GM21447 (cell line): ENCODE results near the gene RIN3.

Source experiments
- ATAC-seq: cut with Tn5 transposase; IDR thresholded peaks from one replicate; pipeline ENCODE4 v1.9.1; 2021; ENCODE audit not compliant: unreplicated experiment

The RIN3 gene

DNA sequence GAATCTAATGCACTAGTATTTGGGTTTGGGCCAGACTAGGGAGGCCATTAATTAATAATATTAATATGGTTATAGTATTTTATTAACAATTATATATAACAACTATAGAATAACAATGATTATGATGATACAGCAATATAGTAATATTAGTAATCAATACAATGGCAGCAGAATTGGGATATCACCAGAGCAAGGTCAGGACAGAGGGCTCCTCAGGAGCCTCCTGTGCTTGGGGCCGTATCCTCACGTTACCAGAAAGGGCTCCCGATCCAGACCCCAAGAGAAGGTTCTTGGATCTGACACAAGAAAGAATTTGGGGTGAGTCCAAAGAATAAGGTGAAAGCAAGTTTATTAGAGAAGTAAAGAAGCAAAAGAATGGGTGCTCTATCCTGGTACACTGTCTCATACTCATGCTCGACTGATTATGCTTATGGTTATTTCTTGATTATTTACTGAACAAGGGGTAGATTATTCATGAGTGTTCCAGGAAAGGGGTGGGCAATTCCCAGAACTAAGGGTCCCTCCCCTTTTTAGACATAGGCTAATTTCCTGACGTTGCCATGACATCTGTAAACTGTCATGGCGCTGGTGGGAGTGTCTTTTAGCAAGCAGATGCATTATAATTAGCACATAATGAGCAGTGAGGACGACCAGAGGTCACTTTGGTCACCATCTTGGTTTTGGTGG is 61.6 kb downstream of the RIN3 start:
- ATAC-seq, result no peak

DNA sequence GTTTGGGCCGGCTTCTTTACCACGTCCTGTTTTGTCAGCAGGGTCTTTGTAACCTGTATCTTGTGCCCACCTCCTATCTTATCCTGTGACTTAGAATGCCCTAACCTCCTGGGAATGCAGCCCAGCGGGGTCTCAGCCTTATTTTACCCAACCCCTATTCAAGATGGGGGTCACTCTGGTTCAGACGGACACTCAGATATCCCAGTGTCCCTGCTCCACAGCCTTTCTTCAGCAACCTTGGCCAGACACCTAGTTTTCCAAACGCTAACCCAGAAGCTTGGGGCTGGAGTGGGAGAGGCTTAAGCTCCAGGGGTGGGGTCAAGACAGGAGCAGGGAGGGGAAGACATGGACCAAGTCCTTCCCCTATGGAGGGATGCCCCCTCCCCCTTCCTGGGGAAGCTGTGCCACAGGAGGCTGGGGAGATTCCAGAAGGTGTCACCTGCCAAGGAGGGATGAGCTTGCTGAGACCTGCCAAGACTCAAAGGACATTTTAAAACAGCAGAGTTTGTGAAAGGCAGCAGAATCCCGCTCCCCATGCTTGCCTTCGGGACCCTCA is 62.2 kb downstream of the RIN3 start:
- ATAC-seq, result no peak

DNA sequence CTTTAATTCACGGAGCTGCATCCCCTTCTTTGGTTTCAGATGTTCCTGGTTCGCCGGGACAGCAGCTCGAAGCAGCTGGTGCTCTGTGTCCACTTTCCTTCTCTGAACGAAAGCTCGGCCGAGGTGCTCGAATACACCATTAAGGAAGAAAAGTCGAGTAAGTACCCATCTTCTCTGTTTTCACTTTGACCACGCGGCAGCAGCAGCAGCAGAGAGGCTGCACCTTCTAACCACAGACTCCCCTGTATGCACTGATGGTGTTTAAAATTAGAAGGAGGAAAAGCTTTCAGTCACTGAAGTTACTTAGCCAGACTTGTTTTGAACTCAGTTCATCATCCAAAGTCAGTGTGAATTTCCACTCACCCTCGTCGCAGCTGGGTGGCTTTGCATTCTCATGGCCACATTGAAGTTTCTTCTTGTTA is 63.8 kb downstream of the RIN3 start:
- peak; percentile 81 for ATAC-seq

DNA sequence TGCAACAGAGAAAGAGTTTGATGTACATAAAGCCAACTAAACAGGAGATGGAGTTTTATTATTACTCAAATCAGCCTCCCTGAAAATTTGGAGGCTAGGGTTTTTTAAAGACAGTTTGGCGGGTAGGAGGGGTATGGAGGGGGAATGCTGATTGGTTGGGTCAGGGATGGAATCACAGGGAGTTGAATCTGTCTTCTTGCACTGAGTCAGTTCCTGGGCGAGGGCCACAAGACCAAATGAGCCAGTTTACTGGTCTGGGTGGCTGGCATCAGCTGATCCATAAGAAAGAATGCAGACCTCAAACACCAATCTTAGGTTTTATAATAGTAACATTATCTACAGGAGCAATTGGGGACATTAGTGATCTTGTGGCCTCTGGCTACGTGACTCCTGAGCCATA is 64.9 kb downstream of the RIN3 start:
- no peak for ATAC-seq

DNA sequence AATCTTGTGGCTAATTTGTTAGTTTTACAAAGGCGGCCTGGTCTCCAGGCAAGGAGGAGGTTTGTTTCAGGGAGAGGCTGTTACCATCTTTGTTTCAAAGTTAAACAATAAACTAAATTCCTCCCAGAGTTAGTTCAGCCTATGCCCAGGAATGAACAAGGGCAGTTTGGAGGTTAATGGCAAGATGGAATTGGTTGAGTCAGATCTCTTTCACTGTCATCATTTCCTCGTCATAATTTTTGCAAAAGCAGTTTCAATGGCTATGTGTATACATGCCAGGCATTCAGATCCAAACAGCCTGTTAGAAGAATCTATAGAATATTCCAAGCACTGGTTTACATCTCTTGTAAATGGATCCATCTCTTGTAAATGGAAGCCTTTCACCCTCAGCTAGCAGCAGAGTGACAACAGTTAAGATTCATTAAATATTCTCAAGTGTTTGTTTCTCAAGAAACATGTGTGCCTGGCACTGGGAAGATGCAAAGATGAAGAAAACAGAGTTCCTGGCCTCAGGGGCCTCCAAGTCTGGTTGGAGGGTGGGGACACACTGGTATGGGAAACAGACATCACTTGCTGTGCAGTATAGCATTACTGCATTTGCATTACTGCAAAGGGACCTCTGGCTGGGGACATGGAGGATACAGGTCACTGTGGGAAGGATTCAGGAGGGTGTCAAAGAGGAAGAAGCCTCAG is 65.8 kb downstream of the RIN3 start:
- no peak for ATAC-seq

DNA sequence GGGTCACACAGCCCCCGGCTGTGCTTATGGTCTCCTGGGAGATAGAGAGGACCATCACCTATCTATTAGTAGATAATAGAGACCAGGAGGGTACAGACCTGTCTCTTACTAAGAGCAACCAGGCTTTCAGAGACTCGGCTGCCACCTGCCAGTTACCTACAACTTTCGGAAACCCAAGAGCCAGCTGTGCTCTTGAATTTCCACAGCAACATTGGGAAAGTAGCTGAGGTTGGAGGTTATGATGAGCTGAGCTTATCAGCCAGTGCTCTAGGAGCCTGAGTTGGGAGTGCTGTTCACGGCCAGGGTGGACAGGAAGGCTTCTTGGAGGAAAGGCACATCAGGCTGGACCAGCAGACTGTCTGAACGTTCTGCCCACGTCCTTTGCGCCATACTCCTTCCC is 67.6 kb downstream of the RIN3 start:
- ATAC-seq, result no peak

DNA sequence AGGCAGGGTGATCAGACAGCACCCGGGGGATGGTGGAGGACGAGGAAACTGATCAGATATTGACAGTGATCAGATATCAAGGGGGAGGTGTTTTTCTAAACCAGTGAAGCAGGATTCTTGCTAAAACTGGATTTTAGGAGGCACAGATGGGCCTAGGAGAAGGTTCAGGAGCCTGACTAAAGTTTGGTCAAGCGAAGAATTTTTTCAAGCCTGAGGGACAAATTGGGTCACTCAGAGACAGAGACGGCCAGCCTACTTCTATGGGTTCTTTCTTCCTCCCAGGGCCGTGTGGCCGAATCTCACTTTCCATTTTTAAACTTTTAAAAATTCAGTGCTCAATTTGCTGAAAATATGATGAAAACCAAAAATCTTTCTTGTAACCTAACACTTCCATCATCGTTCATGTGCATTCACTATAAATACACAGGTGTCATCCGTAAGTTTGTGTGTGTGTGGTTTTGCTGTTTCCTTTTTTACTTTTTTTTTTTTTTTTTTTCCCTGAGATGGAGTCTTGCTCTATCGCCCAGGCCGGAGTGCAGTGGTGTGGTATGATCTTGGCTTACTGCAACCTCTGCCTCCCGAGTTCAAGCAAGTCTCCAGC is 68.5 kb downstream of the RIN3 start:
- ATAC-seq, result no peak

DNA sequence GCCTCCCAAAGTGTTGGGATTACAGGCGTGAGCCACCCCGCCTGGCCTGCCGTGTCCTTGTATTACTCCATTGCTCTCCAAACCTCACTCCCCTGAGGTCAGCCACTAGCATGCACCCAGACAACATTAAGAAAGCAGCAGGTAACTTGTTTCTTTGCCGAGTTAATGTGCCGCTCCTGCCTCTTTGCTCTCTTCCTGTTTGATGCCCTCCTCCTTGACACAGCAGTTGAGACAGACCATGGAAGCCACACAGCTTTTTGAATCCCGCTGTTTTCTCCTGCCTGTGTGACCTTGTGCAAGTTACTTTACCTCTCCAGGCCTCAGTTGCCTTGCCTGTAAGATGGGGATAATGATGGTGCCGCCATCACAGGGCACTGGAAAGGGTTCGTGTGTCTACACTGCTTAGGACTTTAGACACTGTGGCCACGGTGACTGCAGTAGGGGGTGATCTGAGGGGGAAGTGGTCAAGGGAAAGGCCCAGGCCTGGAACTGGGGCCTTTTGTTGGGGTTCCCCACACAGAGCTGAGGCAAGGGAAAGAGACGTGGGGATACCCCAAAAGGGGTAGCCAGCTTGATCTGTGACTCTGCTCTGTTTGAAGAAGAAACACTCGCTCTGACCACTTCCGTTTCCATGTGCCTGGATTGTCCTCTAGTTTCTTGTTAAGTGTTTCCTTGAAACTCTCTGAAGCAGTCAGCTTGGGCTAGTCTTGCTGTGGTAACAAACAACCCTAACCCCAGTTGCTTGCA is 69.3 kb downstream of the RIN3 start:
- ATAC-seq, result peak; percentile 51

DNA sequence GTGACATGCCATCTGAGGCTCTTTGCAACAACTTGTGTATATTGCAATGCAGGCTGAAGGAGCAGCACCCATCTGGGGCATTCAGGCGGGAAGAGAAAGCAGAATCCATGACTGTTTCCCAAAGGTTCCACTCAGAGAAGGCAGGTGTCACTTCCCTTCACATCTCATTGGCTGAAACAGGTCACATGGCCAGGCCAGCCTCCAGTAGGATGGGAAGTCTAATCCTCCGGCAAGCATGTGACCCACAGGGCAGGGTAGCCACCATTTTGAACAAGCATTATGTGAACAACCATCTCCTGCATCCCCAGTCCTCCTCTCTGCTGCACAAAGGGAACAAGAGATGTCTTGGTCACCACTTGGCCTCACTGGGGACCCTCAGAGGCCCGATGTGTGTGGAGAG is 70.6 kb downstream of the RIN3 start:
- ATAC-seq, result no peak

DNA sequence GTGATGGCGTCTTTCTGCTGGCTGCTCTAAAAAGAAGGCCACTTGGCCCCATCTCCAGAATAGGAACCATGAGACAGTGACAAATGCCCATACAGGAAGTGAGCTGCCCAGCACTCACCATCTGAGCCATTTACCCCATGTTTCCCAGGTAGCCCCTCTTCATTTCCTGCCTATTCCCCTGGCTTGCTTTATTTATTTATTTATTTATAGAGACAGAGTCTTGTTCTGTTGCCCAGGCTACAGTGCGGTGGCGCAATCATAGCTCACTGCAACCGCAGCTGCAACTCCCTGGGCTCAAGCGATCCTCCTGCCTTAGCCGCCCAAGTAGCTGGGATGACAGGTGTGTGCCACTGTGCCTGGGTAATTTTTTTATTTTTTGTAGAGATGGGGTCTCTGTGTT is 71.2 kb downstream of the RIN3 start:
- no peak for ATAC-seq

DNA sequence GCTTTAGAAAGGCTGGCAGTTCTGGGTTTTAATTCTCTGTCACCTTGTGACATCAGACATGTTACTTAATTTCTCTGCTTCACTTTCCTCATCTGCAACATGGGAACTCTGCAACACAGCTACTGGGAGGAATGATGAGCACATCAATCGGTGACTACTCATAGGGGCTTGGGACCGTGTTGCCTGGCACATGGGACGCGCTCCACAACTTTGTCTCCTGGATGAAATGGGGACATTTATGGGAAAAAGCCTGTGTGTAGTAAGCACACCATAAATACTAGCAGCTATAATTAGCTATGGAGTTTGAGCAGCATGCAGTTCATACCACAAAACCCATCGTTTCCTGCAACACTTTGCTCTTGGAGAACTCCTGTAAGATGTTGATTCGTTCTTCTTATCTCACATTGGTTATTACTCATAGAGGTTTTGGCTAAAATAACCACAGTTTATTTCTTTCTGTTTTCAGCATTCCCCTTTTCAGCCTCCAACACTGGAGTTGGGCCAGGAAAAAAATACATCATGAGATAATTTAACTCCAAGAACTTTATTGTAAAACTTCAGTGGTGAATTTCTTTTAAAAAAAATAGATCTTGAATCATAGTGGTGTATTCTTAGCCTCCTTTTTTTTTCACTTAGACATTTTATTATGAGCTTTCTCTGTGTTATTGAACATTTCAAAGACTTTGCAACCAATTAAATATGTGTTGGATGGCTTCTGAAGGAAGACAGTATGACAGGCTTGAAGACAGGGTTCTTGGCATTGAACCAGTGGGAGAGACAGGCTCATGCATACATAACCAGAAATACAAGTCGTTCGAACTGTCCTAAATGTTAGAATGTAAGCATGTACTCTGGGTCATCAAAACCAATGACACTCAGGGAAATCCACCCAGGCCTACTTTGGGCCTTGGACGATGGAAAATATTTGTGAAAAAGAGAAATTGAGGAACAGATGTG is 72.7 kb downstream of the RIN3 start:
- ATAC-seq, result peak; percentile 36

DNA sequence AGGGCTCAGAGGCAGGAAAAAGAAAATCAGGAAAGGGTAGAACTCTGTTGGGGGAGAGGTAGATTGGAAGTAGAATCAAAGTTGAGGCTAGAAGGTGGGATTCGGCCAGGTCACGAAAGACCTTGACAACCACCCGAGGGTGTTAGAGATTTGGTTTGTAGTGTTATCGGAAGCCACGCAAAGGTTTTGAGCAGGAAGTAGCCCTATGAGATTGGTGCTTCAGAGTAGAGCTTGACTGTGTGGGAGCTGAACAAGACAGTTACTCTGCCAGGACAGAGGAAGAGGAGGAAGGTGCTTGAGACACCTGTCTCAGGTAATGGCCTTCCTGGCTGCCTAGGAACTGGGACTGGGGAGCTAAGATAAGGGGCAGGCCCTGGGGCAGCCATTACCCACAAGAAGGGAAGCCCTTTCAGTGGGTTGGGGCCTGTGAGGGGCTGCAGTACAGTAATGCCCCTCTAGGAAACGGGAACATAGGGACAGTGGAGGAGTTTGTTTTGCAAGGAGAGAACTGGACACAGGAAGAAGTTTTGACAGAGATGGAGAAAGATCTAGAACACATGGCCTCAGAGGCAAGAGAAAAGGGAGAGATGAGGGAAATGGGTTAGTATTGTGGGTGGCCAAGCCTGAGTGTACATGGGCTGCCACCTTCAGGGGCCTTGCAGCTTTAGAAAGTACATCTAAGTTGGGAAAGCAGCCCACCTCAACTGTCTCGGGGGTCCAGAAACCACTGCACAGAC is 73.5 kb downstream of the RIN3 start:
- no peak for ATAC-seq

DNA sequence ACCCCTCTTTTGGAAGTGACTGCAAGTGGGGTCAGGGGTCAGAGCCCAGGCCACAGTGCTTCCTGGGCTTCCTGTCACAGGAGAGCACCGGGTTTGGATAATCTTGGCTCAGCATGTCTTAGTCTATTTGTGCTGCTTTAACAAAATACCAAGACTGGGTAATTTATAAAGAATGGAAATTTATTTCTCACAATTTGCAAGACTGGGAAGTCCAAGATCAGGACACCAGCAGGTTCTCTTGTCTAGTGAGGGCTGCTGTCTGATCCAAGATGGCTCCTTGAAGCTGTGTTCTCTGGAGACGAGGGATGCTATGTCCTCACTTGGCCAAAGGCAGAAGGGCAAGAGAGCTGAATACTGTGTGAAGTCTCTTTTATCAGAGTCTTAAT is 74.1 kb downstream of the RIN3 start:
- ATAC-seq, result no peak

DNA sequence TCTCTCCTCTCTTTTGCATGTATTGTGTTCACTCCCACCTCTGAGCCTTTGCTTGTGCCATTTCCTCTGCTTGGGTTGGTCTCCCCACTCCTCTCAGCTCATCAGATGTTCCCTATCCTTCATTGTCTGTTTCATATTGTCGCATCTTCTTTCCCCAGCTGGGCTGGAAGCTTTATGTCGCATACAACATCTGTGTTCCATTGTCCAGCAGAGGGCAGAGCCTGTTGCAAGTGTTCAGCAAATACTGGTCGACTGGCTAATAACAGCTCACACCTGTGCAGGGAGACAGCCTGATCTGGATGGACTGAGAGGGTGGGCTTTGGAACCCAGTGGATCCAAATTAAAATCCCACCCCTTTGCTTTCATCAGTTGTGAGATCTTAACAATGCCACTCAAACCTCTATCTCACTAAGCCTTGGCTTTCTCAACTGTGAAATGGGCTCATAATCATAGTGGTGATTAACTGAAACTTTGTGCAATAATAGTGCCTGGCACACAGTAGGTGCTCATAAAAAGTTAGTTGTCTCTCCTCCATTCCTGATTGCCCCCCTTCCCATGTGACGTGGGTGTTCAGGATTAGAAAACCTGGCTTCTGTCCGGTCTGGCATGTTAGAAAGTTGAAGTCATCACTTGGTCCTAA is 75.8 kb downstream of the RIN3 start:
- no peak for ATAC-seq

DNA sequence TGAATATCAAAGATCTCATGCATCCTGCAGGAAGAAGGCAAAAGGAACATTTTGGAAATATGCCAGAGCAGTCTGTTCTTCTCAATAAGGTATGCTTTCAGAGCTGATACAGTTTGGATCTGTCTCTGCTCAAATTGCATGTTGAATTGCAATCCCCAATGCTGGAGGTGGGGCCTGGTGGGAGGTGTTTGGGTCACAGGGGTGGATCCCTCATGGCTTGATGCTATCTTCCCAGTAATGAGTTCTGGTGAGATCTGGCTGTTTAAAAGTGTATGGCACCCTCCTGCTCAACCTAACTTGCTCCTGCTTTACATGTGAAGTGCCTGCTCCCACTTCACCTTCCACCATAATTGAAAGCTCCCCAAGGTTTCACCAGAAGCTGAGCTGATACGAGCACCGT is 76.6 kb downstream of the RIN3 start:
- no peak for ATAC-seq

DNA sequence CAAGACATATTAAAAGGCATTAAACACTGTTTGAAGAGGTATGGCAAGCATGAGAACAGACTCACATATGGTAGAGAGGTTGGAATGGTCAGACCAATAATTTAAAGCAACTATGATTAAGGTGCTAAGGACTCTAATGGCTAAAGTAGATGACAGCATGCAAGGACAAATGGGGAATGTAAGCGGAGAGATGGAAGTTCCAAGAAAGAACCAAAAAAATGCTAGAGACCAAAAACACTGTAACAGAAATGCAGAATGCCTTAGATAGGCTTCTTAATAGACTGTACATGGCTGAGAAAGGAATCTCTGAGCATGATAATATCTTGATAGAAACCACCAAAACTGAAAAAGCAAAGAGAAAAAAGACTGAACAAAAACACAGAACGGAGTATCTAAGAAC is 77.4 kb downstream of the RIN3 start:
- no peak for ATAC-seq

DNA sequence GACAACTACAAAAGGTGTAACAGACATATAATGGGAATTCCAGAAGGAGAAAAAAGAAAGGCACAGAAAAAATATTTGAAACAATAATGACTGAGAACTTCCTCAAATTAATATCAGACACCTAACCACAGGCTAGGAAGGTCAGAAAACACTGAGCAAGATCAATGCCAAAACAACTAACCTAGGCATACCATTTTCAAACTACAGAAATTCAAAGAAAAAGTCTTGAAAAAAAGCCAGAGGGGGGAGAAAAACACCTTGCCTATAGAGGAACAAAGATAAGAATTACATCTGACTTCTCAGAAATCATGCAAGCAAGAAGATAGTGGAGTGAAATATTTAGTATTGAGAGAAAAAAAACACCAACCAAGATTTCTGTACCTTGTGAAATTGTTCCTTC is 77.8 kb downstream of the RIN3 start:
- ATAC-seq, result no peak

DNA sequence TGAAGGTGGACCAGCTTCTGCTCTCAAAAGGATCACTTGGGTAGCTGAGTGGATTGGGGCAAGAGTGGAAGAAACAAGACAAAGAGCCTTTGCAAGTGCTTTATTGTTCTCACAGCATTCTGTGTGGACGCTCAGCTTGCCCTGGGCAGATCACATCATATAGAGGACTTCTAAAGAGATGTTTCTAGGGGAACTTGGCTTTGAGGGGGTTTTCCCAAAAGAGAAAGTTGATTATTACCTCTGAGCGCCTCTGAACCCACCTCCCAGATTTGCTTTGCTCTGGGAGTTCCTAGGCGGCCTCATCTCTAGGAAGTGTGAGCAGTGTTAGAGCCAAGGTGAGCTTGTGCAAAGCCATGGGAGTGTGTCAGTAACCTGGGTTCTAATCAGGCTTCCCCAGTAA is 81.7 kb downstream of the RIN3 start:
- no peak for ATAC-seq

DNA sequence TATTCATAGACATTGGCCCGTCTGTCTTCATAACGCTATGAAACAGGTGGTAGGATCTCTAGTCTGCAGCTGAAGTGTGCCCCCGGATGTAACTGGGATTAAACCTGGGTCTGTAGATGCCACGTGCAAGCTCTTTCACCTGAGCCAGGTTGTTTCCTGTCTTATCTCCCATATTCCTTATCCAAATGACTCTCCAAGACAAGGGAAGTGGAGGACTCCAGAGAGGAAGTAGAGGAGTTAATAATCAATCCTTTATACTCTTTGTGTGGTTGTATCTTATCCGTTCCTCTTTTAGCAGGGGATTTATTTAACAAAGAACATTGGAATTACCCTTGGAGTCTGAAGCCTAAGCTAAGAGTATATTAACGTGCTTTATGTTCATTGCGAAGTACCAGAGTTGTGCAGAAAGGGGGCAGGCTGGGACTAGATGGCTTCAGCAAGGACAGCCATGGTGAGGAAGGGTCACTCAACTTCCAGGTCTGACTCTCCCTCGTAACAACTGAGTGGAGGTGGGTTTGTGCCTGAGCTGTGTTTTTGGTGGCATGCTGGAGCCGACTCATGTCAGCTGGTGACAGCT is 82.8 kb downstream of the RIN3 start:
- ATAC-seq, result no peak
